ENCODE results near the gene SERP2.

The SERP2 gene

GRCh38 chr13:44359983-44360375, 13.6 kb upstream of the SERP2 start:
- no peak for DNase-seq (ENCODE audit: low read depth)

- DNase-seq (ENCODE audit: low read depth) = no peak
Measured at GRCh38 chr13:44362394-44363040, 11.1 kb upstream of the SERP2 start.

DNA sequence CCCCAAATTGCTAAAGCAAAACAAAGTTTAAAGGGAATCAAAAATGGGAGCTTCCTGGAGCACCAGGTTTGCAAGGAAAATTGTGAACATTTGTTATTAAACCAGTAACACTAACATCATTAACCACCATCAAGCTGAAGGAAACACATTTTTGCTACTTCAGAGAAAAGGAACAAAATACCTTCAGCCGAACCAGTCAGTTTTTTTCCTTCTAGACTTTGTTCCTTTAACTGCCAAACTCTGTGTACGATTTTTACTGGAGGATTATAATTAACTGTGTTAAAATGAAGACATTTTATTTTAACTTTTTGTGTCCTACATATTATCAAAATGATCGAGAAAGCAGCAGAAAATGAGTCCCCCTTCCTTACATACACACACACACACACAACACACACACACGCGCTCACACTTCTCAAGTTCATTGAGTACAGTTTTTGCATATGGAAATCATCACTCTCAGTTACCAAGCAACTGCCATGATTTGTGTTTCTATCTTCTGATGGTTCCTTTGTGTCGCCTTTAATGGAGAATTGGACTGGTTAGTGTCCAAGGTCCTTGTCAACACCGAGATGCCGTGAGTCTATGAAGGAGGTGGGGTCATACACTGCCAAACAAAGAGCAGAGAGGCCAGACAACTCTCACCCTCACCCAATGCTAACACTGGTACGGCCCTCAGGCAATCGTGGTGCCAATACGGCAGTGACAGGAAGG, 9.8 kb upstream of the SERP2 start:
- no peak for DNase-seq (ENCODE audit: low read depth)

GRCh38 chr13:44364345-44365000, 9.2 kb upstream of the SERP2 start:
- DNase-seq (ENCODE audit: low read depth) = no peak

- DNase-seq (ENCODE audit: low read depth) = no peak
Measured at GRCh38 chr13:44365008-44365407, 8.6 kb upstream of the SERP2 start.

GRCh38 chr13:44365899-44366298, 7.7 kb upstream of the SERP2 start:
- no peak for DNase-seq (ENCODE audit: low read depth)

DNA sequence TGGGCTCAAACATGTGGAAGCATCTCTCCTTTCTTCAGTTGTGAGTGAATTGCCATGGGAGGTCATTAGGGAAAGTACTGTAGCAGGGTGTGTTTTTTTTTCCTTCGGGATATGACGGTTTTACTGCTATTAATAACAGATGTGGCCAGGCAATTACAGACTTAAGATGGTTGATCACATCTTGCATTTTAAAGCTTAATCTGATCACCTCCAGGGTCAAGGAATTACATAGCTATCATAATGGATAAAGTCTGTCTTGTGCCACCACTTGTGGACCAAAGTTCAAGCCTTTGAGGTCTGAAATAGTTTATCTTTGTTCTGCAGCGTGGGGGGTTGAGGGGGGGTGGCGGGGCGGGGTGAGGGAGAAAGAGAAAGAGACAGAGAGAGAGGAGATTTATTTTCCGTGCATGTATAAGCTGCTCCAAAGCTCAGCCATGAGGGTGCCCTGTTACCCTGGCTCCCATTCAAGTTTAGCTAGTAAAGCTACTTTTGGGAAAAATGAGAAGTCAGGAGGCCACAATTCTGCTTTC, 5.5 kb upstream of the SERP2 start:
- DNase-seq (ENCODE audit: low read depth) = no peak

DNA sequence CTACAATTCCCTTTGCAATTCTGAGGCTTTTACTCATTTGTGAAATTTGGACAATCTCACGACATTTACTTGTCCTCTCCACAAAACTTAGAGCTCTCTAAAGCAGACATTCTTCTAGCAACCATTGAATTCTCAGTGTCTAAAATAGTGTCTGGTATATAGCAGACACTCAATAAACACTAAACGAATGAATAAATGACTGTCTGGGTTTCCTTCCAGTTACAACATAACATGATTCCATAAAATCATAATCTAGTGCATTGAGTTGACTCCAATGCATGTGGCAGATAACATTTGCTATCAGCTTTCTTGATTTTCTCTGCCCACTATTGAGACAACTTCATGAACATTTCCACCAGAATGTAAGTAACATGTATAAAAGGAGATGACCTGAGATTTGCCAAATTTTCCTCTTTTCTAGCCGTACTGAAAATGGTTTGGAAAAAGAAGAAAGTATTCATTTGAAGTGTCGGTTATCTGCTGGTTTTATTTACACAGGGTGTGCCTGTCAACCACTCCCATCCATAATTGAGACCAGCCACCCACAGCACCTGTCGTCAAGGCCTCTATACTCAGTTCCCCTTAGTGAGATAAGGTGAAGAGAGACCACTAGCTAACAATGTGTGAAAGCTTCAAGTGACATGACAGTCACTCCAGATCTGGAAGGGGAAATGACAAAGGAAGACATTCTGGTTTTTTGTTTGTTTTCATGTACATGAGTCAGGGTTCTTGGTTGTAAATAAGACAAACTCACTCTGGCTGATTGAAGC, 4.8 kb upstream of the SERP2 start:
- no peak for DNase-seq (ENCODE audit: low read depth)

DNA sequence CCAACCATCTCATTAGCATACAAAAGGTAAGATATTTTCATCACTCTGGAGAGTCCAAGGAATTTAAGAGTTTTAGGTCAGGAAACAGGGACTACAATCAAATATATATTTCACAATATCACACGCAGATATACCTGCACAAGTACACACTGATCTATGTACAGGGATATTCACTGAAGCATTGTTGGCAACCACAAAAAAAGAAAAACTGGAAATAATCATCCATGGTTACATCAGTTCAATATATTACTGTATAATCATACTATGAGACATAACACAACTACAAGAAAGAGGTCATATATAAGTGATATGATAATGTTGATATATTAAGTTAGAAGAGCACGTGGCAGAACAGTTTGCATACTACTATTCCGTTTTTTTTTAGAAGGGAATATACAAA, 2.2 kb upstream of the SERP2 start:
- no peak for DNase-seq (ENCODE audit: low read depth)

- no peak for DNase-seq (ENCODE audit: low read depth)
Measured at GRCh38 chr13:44373247-44373600, 400 bp upstream of the SERP2 start.

DNA sequence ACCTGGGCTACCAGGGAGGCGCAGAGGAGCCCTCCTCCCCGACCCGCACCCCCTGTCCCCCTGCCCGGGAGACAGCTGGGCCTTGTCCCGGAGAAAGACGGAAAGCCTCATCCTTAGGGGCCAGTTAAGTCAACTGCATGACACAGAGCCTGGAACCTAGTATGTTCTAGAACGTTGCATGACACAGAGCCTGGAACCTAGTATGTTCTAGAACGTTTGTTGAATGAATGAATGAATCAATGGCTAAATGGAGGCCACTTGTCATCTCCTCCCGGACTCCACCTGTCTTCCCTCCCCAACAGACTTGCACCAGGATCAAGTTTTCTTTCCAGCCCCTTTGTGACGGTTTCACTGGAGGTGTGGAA, 706 bp downstream of the SERP2 start:
- DNase-seq (ENCODE audit: low read depth) = no peak

DNA sequence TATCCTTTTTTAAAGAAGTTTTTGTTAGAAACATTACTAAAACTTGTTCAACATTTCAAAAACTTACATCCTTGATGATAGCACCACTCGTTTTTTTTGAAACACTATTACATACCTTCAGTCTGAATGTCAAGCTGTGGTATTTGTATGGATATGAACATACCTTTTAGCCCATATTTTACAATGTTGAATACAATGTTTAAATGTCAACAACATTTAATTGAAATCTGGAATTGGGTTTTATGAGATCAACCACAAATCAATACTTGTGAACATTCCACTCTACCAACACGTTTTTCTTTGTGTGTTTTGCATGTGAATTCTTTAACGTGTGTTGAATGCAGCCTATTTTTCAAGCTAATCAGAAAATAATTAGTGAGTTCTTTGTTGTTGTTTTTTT, 4.7 kb downstream of the SERP2 start:
- DNase-seq (ENCODE audit: low read depth) = no peak

DNA sequence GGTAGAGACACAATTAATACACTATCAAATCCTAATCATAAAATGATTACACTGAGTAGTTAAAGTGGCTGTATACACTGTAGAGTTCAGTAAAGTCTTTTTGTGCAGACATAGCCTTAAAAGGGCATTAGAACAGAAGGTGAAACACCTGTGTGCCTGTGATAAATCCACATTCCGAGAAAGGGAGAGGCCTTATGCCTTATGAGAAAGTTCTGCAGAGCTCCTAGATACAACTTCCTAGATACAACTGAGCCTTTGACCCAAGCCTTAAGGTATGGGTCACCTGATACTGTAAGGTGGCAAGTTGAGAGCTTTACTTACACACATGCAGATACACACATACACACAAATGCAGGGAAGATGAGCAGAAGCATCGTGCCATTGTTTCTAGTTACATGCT, 6.3 kb downstream of the SERP2 start:
- DNase-seq (ENCODE audit: low read depth) = no peak

DNA sequence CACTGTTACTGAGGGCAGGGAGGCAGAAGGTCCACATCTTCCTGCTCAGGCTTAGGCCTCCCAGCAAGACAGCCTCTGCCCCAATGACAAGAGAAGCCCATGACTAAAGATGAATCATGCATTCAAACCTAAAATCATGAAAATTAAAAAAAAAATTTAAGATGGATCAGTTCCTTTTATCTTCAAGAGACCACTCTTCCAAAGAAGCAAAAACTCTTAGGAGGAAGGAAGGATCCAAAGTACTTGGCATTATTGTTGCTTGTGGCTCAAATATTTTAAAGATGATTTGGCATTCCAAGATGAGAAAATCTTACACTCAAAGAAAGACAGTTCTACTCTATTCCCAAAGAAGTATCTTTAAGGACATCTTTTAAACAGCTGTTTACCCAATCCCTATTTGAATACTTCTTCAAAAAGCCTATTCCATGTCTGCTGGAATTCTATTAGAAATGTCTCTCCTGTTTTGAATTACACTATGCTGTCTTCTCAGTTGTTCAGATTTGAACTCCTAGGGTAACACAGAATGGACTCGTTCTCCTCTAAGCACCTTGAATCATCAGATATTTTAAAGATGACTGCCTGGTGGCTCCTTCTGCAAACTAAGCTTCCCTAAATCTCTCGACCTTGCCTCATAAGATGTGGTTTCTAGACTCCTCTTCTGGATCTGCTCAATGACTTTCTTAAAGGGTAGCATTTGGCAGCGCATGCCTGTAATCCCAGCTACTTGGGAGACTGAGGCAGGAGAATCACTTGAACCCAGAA, 7.0 kb downstream of the SERP2 start:
- DNase-seq (ENCODE audit: low read depth) = no peak

DNA sequence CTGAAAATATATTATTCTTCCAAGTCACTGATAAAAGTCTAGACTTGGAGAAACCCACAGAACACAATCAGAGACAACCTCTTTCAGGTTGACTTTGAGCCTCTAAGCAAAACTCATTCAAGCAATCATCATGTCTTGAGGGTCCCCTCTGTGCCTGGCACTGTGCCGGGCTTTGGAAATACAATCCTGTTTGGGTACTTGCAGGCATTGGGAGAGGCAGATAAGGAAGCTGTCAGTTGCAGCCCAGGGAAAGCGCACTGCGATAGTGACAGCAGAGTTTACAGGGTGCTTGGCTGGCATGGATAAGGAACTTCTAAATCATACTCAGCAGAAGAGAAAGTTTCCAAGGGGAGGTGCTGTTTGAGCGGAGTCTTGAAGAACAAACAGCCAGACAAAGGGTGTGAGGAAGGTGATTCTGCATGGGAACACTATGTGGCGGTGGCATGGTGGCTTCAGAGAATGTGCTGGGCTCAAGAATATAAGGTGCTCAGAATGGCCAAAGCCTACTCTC, 9.1 kb downstream of the SERP2 start:
- DNase-seq (ENCODE audit: low read depth) = no peak

DNA sequence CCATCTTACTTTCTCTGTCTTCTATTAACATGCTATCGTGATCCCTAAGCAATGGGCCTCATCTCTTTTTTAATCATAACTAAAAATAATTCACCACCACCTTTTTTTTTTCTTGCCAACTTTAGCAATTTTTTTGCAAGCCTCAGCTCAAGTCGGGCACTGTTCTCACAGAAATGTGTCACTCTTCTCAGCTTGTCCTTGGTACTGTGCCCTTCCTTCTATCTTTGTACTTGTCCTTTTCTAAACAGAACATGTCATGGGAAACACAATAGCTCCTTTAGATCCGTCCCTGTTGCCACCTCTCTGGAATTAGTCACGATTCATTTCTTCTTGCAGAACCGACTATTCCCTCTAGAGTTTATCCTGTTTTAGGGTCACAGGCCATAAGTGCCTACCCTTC, 10.3 kb downstream of the SERP2 start:
- no peak for DNase-seq (ENCODE audit: low read depth)

GRCh38 chr13:44384778-44385177, 11.2 kb downstream of the SERP2 start:
- DNase-seq (ENCODE audit: low read depth) = no peak

GRCh38 chr13:44385401-44385800, 11.8 kb downstream of the SERP2 start:
- DNase-seq (ENCODE audit: low read depth) = no peak

GRCh38 chr13:44385847-44386246, 12.2 kb downstream of the SERP2 start:
- no peak for DNase-seq (ENCODE audit: low read depth)

DNA sequence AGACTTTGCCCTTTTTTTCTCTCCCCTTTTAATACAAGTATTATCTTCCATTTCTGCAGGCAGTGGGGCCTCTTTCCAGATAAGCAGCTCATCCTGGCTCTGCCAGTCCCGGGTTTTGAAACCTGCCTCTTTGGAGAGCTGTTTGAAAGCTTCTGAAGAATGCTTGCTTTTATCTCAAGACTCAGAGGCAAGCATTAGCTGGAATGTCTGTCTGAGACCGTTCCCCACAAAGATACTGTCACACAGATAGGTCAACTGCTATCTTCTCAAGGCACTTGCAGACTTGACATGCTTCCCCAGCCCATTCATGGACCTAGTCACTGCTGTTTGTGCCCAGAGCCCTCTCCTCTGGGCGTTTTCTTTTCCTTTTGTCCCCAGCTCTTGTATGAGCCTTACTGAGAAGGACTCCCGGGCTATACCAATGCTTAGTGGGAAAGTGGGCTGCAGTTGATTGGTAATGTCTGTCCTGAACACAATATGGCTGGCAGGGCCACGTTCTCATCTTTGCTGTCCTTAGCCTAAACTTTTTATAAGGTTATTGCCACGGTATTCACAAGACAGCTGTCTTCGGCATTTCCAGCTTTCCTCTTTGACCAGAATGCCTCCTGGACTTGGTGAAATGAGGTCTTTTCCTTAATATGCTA, 13.4 kb downstream of the SERP2 start:
- no peak for DNase-seq (ENCODE audit: low read depth)

DNA sequence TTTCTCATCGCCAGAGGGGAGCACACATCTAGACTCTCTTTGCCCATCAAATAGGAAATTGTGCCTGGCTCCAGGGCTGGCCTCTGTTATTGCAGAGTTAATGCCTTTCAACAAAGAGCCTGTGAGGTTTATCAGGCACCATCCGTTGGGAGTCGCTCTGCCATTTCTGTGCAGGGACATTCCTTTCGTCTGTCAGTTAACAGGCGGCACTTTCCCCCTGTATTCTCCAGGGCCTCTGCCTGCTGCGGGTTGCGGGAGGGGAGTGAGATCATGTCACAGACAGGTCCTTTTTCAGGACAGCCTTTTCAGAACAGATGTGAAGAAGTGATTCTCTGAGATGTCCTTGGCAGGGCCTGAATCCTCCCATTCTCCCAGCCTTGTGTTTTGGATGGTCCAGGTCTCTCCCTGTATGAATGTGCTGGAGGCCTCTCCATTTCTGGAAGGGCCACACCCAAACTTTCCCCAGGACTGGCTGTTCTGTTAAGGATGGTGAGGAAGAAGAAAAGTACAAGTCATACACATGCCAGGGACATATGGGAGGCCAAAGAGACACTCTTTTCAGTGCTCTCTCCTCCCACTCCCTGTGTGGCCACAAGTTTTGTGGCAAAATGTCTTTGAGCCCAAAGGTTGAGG, 14.9 kb downstream of the SERP2 start:
- no peak for DNase-seq (ENCODE audit: low read depth)

Measured in activated T-cell treated with anti-CD3 and anti-CD28 coated beads for 1 hour (primary cell).